GM12874 (cell line): ENCODE measurements around the gene PTAR1.
A peak's percentile ranks its signal among the peaks of the same experiment; 100 is the strongest.

Source experiments
- TF ChIP-seq, protein P1 (sequence below): IDR thresholded peaks from 2 replicates; pipeline ENCODE4 v1.5.1; 2011; ENCODE audit warnings: low read depth, mild to moderate bottlenecking, control low read depth, low read length, moderate library complexity; ENCODE audit not compliant: insufficient read depth

Gene PTAR1, protein sequence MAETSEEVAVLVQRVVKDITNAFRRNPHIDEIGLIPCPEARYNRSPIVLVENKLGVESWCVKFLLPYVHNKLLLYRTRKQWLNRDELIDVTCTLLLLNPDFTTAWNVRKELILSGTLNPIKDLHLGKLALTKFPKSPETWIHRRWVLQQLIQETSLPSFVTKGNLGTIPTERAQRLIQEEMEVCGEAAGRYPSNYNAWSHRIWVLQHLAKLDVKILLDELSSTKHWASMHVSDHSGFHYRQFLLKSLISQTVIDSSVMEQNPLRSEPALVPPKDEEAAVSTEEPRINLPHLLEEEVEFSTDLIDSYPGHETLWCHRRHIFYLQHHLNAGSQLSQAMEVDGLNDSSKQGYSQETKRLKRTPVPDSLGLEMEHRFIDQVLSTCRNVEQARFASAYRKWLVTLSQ

DNA sequence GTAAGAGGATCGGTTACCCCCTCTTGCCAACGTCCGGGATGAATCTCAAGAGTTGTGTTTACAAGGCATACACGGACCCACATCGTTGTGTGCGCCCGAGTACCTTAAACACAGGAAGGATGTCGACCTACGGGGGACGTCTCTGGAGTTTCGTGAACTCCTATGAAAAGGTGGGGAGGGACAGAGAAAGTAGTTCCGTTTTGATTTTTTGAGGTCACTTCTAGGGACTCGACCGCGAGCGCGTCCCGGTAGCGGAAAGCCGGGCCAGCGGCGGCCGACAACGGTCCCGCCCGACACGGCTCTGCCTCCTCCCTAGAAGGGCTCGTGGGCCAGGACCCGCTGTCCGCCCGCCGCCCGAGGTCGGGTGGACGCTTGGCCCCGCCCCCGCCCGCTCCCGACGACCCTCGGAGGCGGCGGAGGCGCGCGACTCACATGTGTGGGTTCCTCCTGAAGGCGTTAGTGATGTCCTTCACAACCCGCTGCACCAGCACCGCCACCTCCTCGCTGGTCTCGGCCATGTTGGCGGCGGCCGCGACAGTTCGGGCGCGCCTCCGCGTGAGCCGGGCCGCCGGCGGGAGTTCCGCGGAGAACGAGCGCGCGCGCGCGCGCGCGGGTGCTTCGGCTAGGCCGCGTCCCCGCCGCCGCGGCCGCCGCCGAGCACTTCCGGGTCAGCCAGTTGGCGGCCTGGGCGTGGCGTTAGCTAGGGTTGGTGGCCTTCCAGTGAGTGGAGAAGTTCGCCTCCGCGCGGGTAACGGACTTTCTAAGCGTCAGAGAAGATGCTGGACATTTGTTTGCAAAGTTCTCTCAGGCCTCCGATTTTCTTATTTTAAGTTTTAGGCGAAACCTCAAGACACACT lies at the start of gene PTAR1:
TSS of gene PTAR1 (minus strand) at position 591 of the 857 bp plus-strand sequence. CDS start at position 518, 73 bp downstream.
- TF ChIP-seq, protein P1, sequence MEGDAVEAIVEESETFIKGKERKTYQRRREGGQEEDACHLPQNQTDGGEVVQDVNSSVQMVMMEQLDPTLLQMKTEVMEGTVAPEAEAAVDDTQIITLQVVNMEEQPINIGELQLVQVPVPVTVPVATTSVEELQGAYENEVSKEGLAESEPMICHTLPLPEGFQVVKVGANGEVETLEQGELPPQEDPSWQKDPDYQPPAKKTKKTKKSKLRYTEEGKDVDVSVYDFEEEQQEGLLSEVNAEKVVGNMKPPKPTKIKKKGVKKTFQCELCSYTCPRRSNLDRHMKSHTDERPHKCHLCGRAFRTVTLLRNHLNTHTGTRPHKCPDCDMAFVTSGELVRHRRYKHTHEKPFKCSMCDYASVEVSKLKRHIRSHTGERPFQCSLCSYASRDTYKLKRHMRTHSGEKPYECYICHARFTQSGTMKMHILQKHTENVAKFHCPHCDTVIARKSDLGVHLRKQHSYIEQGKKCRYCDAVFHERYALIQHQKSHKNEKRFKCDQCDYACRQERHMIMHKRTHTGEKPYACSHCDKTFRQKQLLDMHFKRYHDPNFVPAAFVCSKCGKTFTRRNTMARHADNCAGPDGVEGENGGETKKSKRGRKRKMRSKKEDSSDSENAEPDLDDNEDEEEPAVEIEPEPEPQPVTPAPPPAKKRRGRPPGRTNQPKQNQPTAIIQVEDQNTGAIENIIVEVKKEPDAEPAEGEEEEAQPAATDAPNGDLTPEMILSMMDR = no peak

DNA sequence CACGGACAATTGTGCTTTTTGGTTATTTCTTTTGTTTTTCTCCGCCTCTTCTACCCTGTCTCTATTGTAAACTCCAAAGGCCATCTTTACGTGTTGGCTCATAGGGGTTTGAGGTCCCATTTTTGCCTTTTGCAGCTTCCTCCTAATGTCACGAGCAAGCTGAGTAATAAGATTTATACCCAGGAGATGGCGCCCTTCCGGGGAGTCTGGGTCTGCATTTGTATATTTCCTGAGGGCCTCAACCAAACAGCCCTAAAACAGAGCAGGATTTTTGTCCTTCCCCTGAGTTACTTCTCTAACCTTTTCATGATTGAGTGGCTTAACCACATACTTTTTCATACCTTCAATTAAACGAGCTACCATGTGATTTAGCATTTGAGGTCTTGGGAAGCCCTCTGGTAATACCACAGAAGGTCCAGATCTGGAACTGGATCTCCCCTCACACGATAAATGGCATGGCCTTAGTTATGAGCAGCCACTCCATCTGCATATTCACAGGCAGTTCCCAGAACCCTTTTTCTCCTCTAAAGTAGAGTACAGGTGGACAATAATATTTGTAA lies 49.6 kb upstream of the PTAR1 start:
- TF ChIP-seq, protein P1 = 0 out of 2 replicates have a peak, but pooled peaks have one; percentile 4

DNA sequence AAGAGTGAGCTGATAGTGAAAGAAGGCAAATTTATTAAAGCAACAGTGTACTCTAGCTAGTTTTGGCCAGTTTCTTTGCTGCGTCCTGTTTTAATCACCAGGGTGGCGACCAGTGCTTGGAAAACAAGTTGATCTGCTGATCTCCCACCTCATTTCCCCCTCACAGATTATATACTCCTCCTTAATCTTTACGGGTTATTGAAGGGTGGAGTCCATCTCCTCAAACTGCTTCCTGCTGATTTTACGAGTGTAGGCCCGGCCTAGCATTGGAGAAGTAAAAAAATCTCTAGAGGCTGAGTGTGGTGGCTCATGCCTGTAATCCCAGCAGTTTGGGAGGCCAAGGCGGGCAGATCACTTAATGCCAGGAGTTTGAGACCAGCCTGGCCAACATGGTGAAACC lies 46.8 kb upstream of the PTAR1 start:
- TF ChIP-seq, protein P1 = no peak

DNA sequence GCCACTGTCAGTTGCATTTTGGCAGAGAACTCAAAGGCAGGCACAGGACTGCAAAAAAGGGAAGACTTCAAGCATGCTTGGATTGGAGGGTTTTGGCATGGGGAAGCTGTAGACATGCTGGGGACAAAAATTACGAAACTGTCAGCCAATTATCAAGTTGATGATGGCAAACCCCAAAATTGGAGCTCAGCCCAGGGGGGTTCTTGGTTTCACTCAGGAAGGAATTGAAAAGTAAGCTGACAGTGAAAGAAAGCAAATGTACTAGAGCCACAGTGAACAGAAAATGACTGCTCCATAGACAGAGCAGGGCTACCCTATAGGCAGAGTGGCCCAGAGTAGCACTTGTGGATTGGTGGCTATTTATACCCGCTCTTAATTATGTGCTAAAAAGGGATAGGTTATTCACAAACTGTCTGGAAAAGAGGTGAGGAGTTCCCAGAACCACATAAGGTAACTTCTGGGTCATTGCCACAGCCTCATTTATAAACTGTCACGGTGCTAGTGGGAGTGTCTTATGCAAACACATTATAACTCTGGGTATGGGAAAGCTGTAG lies 46.2 kb upstream of the PTAR1 start:
- TF ChIP-seq, protein P1 = no peak

DNA sequence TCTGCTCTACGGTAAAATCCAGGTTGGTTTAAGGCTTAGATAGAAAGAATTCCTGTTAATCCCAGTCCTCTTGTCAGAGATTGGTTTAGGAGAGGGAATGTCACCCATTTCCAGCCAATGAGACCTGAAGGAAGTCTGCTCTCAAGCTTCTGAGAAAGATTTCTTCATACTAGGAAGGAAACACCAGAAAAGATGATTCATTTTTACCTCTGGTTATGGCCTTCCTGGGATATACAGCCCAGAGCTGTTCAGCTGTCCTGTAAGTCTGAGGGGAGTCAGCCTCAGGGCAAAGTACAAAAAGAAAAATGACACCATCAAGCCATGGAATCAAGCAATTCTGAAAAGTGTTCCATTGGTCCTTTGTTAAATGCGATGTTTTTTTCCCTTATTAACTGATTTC lies 42.2 kb upstream of the PTAR1 start:
- TF ChIP-seq, protein P1 = no peak

DNA sequence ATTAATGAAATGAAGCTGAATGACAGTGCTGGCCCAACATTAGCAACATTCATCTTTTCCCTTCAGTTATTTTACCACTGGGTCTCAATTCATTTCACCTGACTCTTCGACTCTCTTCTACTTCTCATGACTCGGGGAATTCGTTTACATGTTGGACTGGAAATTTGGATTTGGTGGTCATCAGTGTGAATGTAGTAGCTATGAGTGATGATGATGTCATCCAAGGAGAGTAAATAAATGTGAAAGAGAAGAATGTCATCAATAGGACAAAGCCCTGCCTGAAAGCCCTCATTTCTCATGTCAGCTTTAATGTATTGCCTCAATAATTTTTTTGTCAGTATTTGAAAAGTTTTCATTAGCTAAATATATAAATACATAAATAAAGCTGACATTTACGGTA lies 38.9 kb upstream of the PTAR1 start:
- TF ChIP-seq, protein P1 = no peak

DNA sequence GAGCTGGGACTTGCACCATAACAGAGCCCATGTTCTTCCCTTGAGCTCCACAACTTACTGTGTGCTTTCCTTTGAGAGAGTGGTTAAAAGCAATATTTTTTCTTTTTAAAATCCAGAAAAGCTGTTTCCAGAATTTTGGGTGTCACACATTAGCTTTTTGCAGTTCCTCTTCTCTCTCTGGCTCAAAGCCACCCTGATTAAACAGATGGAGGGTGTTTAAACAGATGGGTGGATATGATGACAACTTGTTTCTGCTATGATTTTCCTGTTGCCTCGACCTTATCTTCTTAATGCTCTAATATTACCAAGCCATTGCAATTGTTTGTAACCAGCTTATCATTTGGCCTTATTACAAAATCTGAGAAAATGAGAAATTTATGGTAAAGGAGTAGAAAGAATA lies 37.9 kb upstream of the PTAR1 start:
- TF ChIP-seq, protein P1 = no peak
